Astrocyte (in vitro differentiated cells and primary cell): ENCODE data around the gene ST6GALNAC2. TPM values are rescaled to one million over a fixed set of nuclear protein-coding genes. Genes with fewer than 3 reads are reported as not detected.

Experiments used
- DNase-seq: peaks from one replicate; pipeline ENCODE4 v3.0.0-alpha.2; 2010; ENCODE audit warnings: low read depth
- FAIRE-seq: peaks from 2 replicates; lab custom pipeline; 2011; peaks lifted over from hg19 to GRCh38; lab: Jason Lieb, UNC
- H2AFZ ChIP-seq: 2 replicates; pipeline ENCODE4 v1.6.0; 2012; ENCODE audit warnings: low read depth, low read length, inconsistent platforms
- H3K27ac ChIP-seq: 2 replicates; pipeline ENCODE4 v1.5.1; 2011; ENCODE audit warnings: low read depth, low read length, inconsistent platforms
- H3K27me3 ChIP-seq: 2 replicates; pipeline ENCODE4 v1.6.0; 2011; ENCODE audit warnings: low read length, inconsistent platforms; ENCODE audit not compliant: insufficient read depth
- H3K36me3 ChIP-seq: 2 replicates; pipeline ENCODE4 v1.5.1; 2011; ENCODE audit warnings: low read length, inconsistent platforms; ENCODE audit not compliant: insufficient read depth
- H3K4me1 ChIP-seq: 2 replicates; pipeline ENCODE4 v1.5.1; 2011; ENCODE audit warnings: low read length, inconsistent platforms; ENCODE audit not compliant: insufficient read depth
- H3K4me2 ChIP-seq: 2 replicates; pipeline ENCODE4 v1.6.0; 2012; ENCODE audit warnings: low read length, inconsistent platforms
- H3K4me3 ChIP-seq: 2 replicates; pipeline ENCODE4 v1.5.1; 2011; ENCODE audit warnings: low read depth, mild to moderate bottlenecking, low read length, inconsistent platforms; ENCODE audit not compliant: insufficient read depth
- H3K79me2 ChIP-seq: 2 replicates; pipeline ENCODE4 v1.6.0; 2012; ENCODE audit warnings: mild to moderate bottlenecking, low read length, inconsistent platforms; ENCODE audit not compliant: insufficient read depth
- H3K9ac ChIP-seq: 2 replicates; pipeline ENCODE4 v1.6.0; 2012; ENCODE audit warnings: mild to moderate bottlenecking, low read length, inconsistent platforms
- H3K9me3 ChIP-seq: 2 replicates; pipeline ENCODE4 v1.5.1; 2012; ENCODE audit warnings: low read depth, mild to moderate bottlenecking, low read length, inconsistent platforms; ENCODE audit not compliant: insufficient read depth
- H4K20me1 ChIP-seq: 2 replicates; pipeline ENCODE4 v1.6.0; 2012; ENCODE audit warnings: low read length, inconsistent platforms; ENCODE audit not compliant: insufficient read depth
- H3K27ac Mint-ChIP-seq: one replicate; pipeline ENCODE4 v1.8.0; 2021; ENCODE audit warnings: mild to moderate bottlenecking, mixed read lengths; ENCODE audit not compliant: unreplicated experiment
- H3K27me3 Mint-ChIP-seq: one replicate; pipeline ENCODE4 v1.8.0; 2021; ENCODE audit warnings: low read depth, mixed read lengths; ENCODE audit not compliant: unreplicated experiment
- H3K36me3 Mint-ChIP-seq: one replicate; pipeline ENCODE4 v1.8.0; 2021; ENCODE audit warnings: low read depth, mixed read lengths; ENCODE audit not compliant: unreplicated experiment
- H3K4me1 Mint-ChIP-seq: one replicate; pipeline ENCODE4 v1.8.0; 2021; ENCODE audit warnings: low read depth, mixed read lengths; ENCODE audit not compliant: unreplicated experiment
- H3K4me3 Mint-ChIP-seq: one replicate; pipeline ENCODE4 v1.8.0; 2021; ENCODE audit warnings: mild to moderate bottlenecking, moderate library complexity, mixed read lengths; ENCODE audit not compliant: unreplicated experiment
- H3K9me3 Mint-ChIP-seq: one replicate; pipeline ENCODE4 v1.8.0; 2021; ENCODE audit warnings: mild to moderate bottlenecking, mixed read lengths; ENCODE audit not compliant: unreplicated experiment
- EZH2 ChIP-seq: IDR thresholded peaks from 2 replicates; pipeline ENCODE4 v1.6.1; 2012; ENCODE audit warnings: mild to moderate bottlenecking, low read length, inconsistent platforms; ENCODE audit not compliant: insufficient read depth
- total RNA-seq: library from RNA; stranded (reverse); gene quantifications from 2 replicates; pipeline ENCODE4 v1.2.1, GENCODE V29; 2021
- TF ChIP-seq, protein P1 (sequence below): IDR thresholded peaks from 2 replicates; pipeline ENCODE4 v1.5.1; 2011; ENCODE audit warnings: low read depth, mild to moderate bottlenecking, inconsistent platforms, low read length, moderate library complexity; ENCODE audit not compliant: insufficient read depth

ST6GALNAC2 gene
- total RNA-seq, 1 donor from 2014 or later, result 0.79 TPM

DNA sequence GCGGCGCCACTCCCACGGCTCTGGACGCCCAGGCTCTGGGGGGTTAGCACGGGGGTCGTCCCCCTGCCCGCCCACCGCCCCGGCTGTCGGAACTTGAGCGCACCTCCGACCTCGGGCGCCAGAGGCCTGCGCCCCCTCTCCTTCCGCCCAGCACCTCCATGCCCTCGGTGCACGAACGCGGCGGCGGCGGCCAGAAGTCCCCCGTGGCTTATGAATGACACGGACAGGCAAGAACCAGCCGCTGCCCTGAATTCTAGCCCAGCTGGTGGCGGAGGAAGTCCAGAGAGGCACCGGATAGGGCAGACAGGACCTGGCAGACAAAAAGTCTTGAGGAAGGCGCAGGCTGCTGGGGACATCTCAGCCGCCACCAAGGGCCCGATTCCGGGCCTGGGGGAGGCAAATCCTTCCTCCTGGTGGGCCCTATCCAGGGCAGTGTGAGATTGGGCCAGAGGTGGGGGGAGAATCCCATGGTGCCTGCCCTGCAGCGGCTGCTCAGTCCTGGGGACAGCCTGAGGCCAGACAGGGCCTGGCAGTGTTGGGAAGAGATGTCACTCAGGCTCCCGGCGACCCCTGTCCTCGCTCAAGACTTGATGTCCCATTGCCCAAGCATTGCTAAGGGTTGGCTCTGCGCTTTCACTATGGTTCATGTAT, 47.3 kb downstream of the ST6GALNAC2 start:
- H3K27ac ChIP-seq, result no peak overlapping the region
- no peak overlapping the region for H3K9ac ChIP-seq
- H4K20me1 ChIP-seq, result peaks cover 6% of the 10 kb centered on the region
- H3K9me3 Mint-ChIP-seq, result no peaks in the 10 kb centered on the region
- peaks cover 14% of the 10 kb centered on the region for H3K4me1 ChIP-seq
- peak overlapping the region; percentile 80 for H3K4me2 ChIP-seq
- H3K27me3 Mint-ChIP-seq, result peaks cover 12% of the 10 kb centered on the region
- FAIRE-seq (no peak), DNase-seq (no peak)
- H3K4me3 Mint-ChIP-seq, result peak overlapping the region; percentile 77
- no peak overlapping the region for H3K27ac Mint-ChIP-seq
- TF ChIP-seq EZH2, result peak; percentile 57
- TF ChIP-seq, protein P1, sequence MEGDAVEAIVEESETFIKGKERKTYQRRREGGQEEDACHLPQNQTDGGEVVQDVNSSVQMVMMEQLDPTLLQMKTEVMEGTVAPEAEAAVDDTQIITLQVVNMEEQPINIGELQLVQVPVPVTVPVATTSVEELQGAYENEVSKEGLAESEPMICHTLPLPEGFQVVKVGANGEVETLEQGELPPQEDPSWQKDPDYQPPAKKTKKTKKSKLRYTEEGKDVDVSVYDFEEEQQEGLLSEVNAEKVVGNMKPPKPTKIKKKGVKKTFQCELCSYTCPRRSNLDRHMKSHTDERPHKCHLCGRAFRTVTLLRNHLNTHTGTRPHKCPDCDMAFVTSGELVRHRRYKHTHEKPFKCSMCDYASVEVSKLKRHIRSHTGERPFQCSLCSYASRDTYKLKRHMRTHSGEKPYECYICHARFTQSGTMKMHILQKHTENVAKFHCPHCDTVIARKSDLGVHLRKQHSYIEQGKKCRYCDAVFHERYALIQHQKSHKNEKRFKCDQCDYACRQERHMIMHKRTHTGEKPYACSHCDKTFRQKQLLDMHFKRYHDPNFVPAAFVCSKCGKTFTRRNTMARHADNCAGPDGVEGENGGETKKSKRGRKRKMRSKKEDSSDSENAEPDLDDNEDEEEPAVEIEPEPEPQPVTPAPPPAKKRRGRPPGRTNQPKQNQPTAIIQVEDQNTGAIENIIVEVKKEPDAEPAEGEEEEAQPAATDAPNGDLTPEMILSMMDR, result no peak
- peaks cover 17% of the 10 kb centered on the region for H3K4me1 Mint-ChIP-seq
- H3K4me3 ChIP-seq, result peak overlapping the region; percentile 23
- no peaks in the 10 kb centered on the region for H3K9me3 ChIP-seq
- no peaks in the 10 kb centered on the region for H3K36me3 ChIP-seq
- peaks cover 15% of the 10 kb centered on the region for H3K27me3 ChIP-seq
- H3K36me3 Mint-ChIP-seq, result no peaks in the 10 kb centered on the region
- no peaks in the 10 kb centered on the region for H3K79me2 ChIP-seq
- no peak overlapping the region for H2AFZ ChIP-seq

DNA sequence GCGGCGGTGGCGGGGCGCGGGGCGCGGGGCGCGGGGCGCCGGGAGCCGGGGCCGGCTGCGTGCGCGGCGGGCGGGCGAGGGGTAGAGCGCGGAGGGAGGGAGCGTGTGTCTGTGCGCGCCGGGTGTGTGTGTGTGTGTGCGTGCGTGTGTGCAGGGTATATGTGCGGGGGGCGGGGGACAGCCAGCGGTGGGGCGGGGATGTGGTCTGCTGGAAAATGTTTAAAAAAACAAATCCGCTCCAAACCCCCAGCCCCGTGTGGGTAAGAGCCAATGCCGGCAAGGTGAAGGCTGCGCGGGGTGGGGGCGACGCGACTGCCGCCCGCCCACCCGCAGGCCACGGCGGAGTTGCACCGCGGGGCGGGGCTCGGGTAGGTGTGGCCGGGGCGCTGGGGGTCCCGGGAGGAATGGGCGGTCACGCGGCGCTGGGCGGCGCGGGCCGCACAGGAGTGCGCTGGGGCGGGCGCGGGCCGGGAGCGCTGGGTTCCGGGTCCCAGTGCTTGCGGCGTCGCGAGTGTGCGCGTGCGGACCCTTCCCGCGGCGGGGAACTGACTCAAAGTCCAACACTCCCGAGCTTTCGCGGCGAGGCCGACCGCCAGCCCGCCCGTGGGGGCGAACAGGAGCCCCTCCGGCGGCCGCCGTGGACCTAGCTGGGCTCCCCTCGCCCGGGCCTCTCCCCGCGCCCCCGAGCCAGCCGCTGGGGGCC, 47.9 kb downstream of the ST6GALNAC2 start, which contains the start of gene CYGB:
Gene CYGB, minus strand, starts transcription at position 132 of the 703 bp plus-strand sequence. CDS start 167 bp downstream, outside the sequence.
- peak; percentile 72 for TF ChIP-seq EZH2
- TF ChIP-seq, protein P1, result no peak
- Mint-ChIP-seq H3K36me3 (no peaks in the 10 kb centered on the region), H3K27me3 (peaks cover 12% of the 10 kb centered on the region), H3K9me3 (no peaks in the 10 kb centered on the region), H3K27ac (no peak within 1 kb of the TSS), H3K4me1 (peaks cover 17% of the 10 kb centered on the region), H3K4me3 (peak within 1 kb of the TSS; percentile 77)
- H3K27me3 ChIP-seq, result peaks cover 13% of the 10 kb centered on the region
- H2AFZ ChIP-seq, result peak within 1 kb of the TSS; percentile 41
- H3K27ac ChIP-seq, result no peak within 1 kb of the TSS
- no peak for DNase-seq
- H3K36me3 ChIP-seq, result no peaks in the 10 kb centered on the region
- peak within 1 kb of the TSS; percentile 80 for H3K4me2 ChIP-seq
- H3K9me3 ChIP-seq, result no peaks in the 10 kb centered on the region
- no peak for FAIRE-seq
- peaks cover 14% of the 10 kb centered on the region for H3K4me1 ChIP-seq
- H3K79me2 ChIP-seq, result no peaks in the 10 kb centered on the region
- peaks cover 6% of the 10 kb centered on the region for H4K20me1 ChIP-seq
- no peak within 1 kb of the TSS for H3K9ac ChIP-seq
- H3K4me3 ChIP-seq, result peak within 1 kb of the TSS; percentile 23

DNA sequence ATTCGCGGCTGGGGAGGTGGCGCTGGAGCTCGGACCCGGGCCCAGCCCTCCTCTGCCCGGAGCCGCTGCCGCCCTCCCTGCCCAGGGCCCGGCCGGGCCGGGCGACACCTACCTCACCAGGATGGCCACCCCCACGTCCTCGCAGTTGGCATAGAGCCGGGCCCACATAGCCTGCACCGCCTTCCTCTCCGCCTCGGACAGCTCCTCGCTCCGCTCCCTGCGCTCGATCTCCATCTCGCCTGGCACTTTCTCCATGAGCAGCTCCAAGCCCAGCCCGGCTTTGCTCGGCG, 48.4 kb downstream of the ST6GALNAC2 start:
- H3K36me3 Mint-ChIP-seq, result no peaks in the 10 kb centered on the region
- peaks cover 8% of the 10 kb centered on the region for H3K27me3 Mint-ChIP-seq
- peaks cover 14% of the 10 kb centered on the region for H3K4me1 ChIP-seq
- H4K20me1 ChIP-seq, result peaks cover 6% of the 10 kb centered on the region
- no peak overlapping the region for H3K27ac Mint-ChIP-seq
- no peaks in the 10 kb centered on the region for H3K36me3 ChIP-seq
- H3K4me1 Mint-ChIP-seq, result peaks cover 18% of the 10 kb centered on the region
- FAIRE-seq (no peak), DNase-seq (no peak)
- H2AFZ ChIP-seq, result peak overlapping the region; percentile 41
- peak overlapping the region; percentile 77 for H3K4me3 Mint-ChIP-seq
- H3K79me2 ChIP-seq, result no peaks in the 10 kb centered on the region
- H3K9me3 Mint-ChIP-seq, result no peaks in the 10 kb centered on the region
- H3K27ac ChIP-seq, result no peak overlapping the region
- H3K4me3 ChIP-seq, result no peak overlapping the region
- H3K27me3 ChIP-seq, result peaks cover 13% of the 10 kb centered on the region
- TF ChIP-seq, protein P1, result no peak
- no peak for TF ChIP-seq EZH2
- no peaks in the 10 kb centered on the region for H3K9me3 ChIP-seq
- H3K4me2 ChIP-seq, result peak overlapping the region; percentile 80
- H3K9ac ChIP-seq, result no peak overlapping the region
